ENCODE data around the gene ART4.

The ART4 gene

DNA sequence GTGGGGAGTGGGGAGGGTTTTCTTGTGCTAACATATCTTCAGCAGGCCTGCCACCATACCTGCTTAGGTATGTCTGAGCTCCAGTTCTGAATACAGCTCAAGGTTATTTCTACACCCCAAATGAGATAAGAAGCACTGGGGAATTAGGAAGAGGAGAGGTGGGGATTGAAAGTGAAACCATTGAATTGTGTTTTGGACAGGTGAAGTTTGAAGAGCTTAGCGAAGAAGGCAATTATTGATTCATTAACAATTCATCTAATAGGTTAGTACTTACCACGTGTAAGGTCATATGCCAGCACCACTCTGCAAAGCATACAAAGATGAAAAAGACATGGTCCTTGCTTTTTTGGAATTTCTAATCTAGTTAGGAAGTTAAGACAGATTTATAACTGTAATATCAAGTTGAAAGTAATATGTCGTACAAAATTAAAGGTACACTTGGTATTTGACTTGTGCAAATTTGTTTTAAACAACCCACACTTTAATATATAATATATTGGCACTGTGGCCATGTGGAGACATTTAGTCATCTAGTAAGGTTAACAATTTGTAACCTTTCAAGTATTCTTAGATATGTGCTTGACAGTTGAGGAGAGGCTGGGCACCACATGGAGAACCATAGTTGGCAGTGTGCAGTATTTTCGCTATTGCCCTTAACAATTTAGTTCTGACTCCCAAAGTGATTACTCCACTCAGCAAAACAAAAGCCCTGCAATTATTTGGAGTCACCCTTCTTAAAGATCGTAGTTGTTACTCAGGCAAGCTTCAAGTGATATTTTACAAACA lies 33.0 kb downstream of the ART4 start:
- no peak for DNase-seq

DNA sequence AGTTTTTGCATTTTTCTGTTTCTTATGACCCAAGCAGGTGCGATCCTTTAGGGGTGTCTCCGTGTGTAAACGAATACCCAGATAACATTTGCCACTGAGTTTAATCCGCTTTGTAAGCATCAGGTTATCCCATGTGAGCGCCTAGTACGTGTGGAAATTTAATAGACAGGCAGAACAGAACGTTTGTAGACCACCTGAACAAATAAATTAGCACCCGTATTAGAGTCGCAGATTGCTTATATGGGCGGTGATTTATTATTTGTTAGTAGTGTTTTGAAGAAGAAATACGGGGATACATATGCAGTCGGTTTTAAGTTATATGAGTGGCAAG lies 39.5 kb downstream of the ART4 start:
- no peak for DNase-seq

DNA sequence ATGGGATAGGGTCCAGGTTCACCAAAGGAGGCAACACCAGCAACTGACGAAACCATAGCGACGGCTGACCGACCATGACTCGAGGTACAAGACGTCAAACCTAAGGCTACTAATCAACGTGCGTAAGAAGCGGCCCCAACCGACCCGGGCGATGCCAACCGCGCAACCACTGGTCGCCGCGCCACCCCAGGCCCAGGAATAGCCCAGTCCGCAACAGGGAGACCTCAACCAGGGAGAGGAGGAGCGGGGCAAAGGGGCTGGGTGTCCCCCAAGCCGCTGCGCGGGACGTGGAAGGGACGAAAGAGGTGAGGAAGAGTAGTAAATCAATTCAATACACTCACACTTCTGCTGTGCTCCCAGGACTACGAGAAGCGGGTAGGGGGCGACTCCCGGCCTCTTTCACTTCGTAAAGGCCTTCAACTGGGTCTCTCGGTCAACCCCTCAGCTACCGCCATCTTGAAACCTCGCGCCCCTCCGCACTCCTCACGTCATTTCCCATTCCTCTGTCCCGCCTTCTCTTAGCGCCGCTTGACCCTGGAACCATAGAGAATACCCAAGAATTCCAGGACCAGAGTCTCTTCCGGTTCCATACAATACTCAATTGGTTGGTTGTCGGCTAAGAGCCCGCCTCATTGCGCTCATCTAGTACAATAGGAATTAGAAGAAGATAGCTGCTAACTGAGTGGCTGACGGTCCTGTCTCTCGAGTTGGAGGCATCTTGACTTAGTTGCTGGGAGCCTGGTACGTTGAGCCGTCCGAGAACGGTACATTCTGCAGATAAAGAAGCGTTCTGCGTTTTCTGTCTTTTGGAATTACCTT lies 40.1 kb downstream of the ART4 start, which contains the start of the genes C12orf60 and WBP11:
C12orf60 (plus strand) TSS at position 660 of the 819 bp plus-strand sequence. CDS start 19,266 bp downstream, outside the sequence.
WBP11 (minus strand) TSS at position 468 of the 819 bp plus-strand sequence. CDS start 2,095 bp downstream, outside the sequence.
- DNase-seq, result peak; percentile 84 to 90

DNA sequence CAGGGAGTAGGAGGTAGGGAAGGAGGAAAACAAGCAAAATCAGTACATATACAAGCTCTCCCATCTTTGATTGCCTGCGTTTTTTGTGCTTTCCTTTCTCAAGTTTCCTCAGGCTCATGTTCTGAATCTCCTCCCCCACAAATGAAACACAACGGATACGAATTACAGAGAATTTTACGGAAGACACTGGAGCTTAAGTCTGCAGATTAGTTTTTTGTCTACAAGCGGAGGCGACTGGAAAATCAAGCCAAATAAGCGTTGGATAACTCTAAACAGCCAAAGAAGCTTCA lies 40.7 kb downstream of the ART4 start:
- no peak for DNase-seq

DNA sequence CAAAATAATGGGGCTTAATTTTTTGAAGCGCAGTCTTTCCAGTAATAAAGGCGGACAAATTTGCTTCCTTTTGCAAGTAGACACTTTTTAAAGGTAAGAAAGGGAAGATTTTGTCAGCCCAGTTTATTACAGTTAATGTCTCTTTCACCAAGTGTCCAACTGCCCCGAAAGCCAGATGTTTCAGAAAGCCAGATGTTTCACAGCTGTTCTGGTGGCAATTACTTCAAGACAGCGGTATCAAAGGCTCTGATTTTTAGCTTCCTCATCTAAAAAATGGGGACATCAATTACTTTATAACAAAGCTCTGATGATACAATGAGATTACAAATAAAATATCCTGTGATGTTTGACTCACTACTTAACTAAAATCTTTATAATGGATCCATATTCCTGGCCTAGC lies 41.1 kb downstream of the ART4 start:
- DNase-seq, result no peak

DNA sequence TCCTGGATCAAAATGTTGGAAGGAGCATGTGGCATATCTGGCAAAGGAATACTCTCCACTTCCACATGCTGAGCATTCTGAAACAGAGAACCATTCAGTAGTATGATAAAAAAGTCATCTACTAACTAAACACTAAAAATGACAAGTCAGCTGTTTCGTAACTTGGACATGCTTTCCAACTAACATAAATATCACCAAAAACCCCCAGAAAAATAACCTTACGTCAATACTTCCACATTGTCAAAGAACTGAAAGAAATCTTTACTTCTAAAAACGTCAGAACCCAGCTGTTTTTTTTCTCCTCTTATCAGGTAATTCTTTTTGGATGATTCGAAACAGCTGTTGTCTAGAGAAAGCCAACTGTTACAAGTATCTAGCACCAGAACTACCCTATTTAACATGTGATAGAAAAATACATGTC lies 48.3 kb downstream of the ART4 start:
- no peak for DNase-seq

DNA sequence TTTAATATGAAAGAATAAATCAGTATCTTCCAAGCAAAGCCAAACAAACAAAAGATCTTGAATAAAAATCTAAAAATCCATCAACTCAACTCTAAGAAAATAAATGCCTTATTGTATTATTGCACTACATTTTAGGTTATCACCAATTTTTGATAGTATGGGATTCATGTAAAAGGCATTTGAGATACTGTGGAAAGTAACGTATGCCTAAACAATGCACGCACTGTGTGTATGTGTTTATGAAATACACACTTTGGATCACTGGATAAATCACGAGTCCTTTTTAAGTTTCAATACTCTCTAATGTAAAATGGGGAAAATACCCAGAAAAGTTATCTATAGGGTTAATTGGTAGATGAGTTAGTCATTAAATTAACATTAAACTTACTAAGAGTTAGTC lies 57.8 kb downstream of the ART4 start:
- DNase-seq, result no peak

DNA sequence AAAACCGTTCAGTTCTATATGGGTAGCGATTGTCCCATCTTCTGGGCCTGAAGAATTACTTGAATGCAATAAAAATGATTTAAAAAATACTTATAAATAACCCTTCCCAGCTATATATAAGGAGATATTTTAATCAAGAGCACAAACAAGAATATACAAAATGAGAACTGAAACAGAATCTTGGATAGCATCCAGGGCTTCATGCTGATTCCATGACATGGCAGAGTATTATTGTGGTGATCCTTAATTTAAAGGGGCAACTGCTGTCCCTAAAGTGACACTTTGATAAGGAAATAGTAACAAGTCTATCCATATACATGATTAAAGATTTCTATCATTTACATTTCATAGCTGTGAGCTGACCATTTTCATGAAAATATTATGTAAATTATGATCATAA lies 58.9 kb downstream of the ART4 start:
- no peak for DNase-seq

DNA sequence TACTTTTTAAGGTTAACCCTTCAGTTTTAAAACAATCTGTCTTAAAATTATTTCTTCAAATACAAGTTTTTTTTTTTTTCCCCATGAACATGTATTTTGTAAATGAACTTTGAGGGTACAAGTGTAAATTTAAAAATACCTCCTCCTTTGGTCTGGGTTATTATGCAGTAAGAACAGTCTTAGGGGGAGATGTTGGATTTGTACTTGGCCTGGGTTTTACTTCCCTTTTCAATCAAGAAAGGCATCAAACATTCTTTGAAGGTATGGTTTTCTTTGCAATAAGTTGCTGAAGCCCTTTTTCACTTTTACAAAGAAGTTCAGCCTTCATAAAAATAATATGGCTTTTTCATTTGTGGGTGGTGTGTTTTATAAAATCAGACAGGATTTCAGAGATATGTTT lies 60.6 kb downstream of the ART4 start:
- DNase-seq, result no peak

DNA sequence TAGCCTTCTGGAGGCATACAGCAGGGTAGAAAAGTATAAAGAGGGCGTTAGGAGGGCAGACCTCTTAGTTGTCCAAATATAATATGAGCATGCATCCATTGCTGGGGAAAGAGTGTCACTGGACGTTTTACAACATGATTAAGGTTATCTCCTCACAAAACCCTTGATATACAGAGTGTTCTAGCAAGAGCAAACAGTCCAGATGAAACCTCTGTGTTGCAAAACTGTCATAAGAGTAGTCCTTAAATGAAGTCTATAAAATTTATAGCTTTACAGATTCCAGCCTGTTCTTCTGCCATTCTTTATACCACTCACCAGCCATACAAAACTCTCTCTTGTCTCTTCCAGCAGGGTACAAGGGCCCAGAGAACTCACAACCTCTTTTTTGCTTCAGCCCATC lies 61.8 kb downstream of the ART4 start:
- DNase-seq, result no peak

DNA sequence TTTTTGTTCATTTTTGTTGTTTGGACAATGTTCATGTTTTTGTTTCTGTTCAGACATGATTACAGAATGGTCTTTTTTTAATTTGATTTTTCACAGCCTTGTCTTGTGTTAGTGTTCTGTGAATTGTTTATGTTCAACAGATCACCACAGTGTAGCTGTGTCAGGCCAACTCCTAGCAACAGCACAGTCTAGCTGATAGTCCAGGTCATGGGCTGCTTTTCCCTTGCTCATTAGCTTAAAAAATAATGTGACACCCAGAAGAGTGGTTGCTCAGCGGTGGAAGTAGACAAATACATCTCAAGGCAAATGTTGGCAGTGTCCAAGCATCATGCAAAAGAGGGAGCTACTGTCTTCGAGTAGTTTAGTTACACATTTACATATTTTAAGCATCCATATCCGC lies 62.5 kb downstream of the ART4 start:
- no peak for DNase-seq

DNA sequence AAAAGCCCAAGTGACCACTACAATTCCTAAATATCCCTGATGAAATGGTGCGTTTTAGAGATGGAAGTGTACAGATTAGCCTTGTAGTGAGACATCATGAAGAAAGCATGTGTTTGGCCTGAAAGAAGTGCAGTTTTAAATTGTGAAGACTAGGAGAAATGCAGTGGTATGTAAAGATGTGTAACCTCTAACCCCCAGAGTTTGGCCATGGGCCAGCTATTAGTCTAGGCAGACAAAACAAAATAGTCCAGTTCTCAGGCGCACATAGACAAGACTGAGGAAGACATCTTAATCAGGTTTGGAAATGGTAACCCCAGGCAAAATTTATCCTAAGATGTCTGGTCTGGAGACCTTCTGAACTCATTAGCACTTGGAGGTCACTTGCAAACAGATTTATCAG lies 63.5 kb downstream of the ART4 start:
- DNase-seq, result no peak

DNA sequence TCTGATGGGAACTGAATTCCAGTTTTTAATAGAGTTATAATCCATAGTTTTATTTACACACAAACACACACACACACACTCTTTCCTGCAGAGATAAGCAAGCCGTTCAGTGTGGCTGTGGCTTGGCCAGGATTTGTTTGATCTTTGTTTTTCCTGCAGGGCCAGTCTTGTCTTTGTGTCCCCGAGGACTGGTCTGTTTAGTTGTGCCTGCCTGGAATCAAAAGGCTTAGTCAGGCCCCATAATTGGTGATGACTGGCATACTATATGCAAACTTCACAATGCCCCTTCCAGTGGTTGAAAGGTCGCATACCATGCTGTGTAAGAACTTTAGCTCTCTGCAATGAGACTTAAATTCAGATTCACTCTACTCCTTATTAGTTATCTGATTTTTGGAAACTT lies 66.1 kb downstream of the ART4 start:
- DNase-seq, result no peak

DNA sequence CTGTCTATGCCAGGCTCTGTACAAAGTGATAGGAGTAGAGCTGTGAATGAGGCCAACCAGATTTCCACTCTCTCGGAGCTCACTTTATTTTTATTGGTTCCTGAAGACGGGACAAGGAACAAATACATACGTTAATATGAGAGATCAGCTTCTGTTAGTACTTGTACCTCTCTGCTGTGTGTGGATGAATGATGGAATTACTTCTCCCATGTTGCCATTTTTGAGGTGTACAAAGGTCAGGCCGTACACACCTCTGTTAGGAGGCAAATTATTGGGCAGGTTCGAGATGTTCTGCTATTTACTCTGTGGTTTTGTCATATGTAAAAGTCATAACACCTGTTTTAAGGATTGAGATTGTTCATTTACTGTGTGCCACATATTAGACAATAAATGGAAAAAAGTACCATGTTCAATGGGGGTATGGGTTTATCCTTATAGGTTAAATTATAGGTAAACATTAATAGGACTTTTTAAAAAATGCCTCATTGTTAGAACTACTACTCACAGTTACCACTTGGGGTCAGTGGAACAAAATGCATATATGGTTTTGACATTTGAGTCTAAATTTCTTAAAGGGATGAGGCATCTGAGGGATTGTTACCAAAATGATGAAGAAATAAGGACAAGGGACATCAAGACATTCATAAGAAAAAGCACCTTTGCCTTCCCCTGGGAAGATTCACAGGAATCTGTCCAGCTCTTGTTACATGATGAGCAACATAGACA lies 66.9 kb downstream of the ART4 start:
- DNase-seq, result no peak

DNA sequence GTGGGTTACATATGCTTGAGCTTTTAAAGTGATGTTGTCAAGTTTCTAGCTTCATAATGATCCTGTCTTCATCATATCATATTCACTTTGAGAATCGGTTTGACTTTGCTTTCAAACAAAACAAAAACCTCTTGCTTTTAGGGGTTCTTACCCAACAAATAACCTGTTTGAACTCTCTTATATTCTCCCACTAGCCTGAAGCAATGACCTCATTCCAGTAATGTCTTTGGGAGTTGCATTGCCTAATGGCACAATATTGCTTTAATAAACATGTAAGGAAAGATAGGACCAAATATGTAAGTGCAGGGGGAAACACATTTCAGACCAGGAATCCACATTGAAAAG lies 67.7 kb downstream of the ART4 start:
- no peak for DNase-seq

All from activated CD4-positive, alpha-beta T cell treated with anti-CD3 and anti-CD28 coated beads, Interleukin-2, amount 50 U/mL, for 48 hours (primary cell).